ENCODE results near the gene KCP.

The KCP gene

GRCh38 chr7:128919881-128920799 is 9.6 kb upstream of the KCP start:
- no peak for DNase-seq (ENCODE audit: extremely low read depth, insufficient read length)
- Histone ChIP-seq H3K27me3 (replicated peaks; ENCODE audit: control insufficient read depth, insufficient read depth, low read length) (no peaks in the 10 kb centered on the region), H3K36me3 (ENCODE audit: control insufficient read depth, insufficient read depth, low read length) (no peaks in the 10 kb centered on the region), H3K4me3 (replicated peaks; ENCODE audit: low read depth, low read length) (no peak overlapping the region)
- TF ChIP-seq CTCF (IDR thresholded peaks at IDR 0.05; ENCODE audit: insufficient read depth, low read length, poor library complexity, severe bottlenecking) = peak; percentile 12

- H3K27me3 ChIP-seq (replicated peaks; ENCODE audit: control insufficient read depth, insufficient read depth, low read length) = no peaks in the 10 kb centered on the region
- H3K36me3 ChIP-seq (ENCODE audit: control insufficient read depth, insufficient read depth, low read length) = no peaks in the 10 kb centered on the region
- no peak overlapping the region for H3K4me3 ChIP-seq (replicated peaks; ENCODE audit: low read depth, low read length)
- no peak for DNase-seq (ENCODE audit: extremely low read depth, insufficient read length)
- no peak for TF ChIP-seq CTCF (IDR thresholded peaks at IDR 0.05; ENCODE audit: insufficient read depth, low read length, poor library complexity, severe bottlenecking)
Observed at GRCh38 chr7:128919241-128919640, 8.7 kb upstream of the KCP start.

- no peak for TF ChIP-seq CTCF (IDR thresholded peaks at IDR 0.05; ENCODE audit: insufficient read depth, low read length, poor library complexity, severe bottlenecking)
- Histone ChIP-seq H3K36me3 (ENCODE audit: control insufficient read depth, insufficient read depth, low read length) (no peaks in the 10 kb centered on the region), H3K27me3 (replicated peaks; ENCODE audit: control insufficient read depth, insufficient read depth, low read length) (no peaks in the 10 kb centered on the region), H3K4me3 (replicated peaks; ENCODE audit: low read depth, low read length) (no peak overlapping the region)
- no peak for DNase-seq (ENCODE audit: extremely low read depth, insufficient read length)
Observed at GRCh38 chr7:128918016-128918665, 7.6 kb upstream of the KCP start.

- Histone ChIP-seq H3K4me3 (replicated peaks; ENCODE audit: low read depth, low read length) (no peak overlapping the region), H3K27me3 (replicated peaks; ENCODE audit: control insufficient read depth, insufficient read depth, low read length) (no peaks in the 10 kb centered on the region), H3K36me3 (ENCODE audit: control insufficient read depth, insufficient read depth, low read length) (no peaks in the 10 kb centered on the region)
- TF ChIP-seq CTCF (IDR thresholded peaks at IDR 0.05; ENCODE audit: insufficient read depth, low read length, poor library complexity, severe bottlenecking) = no peak
- DNase-seq (ENCODE audit: extremely low read depth, insufficient read length) = no peak
Observed at GRCh38 chr7:128917122-128917521, 6.6 kb upstream of the KCP start.

- no peak overlapping the region for H3K4me3 ChIP-seq (replicated peaks; ENCODE audit: low read depth, low read length)
- no peak for TF ChIP-seq CTCF (IDR thresholded peaks at IDR 0.05; ENCODE audit: insufficient read depth, low read length, poor library complexity, severe bottlenecking)
- no peak for DNase-seq (ENCODE audit: extremely low read depth, insufficient read length)
- no peaks in the 10 kb centered on the region for H3K36me3 ChIP-seq (ENCODE audit: control insufficient read depth, insufficient read depth, low read length)
- H3K27me3 ChIP-seq (replicated peaks; ENCODE audit: control insufficient read depth, insufficient read depth, low read length) = no peaks in the 10 kb centered on the region
Observed at GRCh38 chr7:128916643-128916915, 6.1 kb upstream of the KCP start.
